Muscle layer of duodenum (tissue), 2 donors: ENCODE measurements around the gene ADGRL3.

Experiments
- H3K27ac ChIP-seq: one replicate; pipeline ENCODE4 v1.7.0; 2013; ENCODE audit warnings: mild to moderate bottlenecking, low read length
- H3K27me3 ChIP-seq: one replicate; pipeline ENCODE4 v1.7.0; 2013; ENCODE audit warnings: low read depth, mild to moderate bottlenecking, control low read depth, low read length
- H3K36me3 ChIP-seq, 2 donors: one replicate each; pipeline ENCODE4 v1.7.0; 2013; ENCODE audit warnings: low read length in 2 of 2, control low read depth in 1 of 2, mild to moderate bottlenecking in 1 of 2; ENCODE audit not compliant: insufficient read depth in 2 of 2, control insufficient read depth in 1 of 2
- H3K4me1 ChIP-seq, 2 donors: one replicate each; pipeline ENCODE4 v1.7.0; 2013; ENCODE audit warnings: low read length in 2 of 2, mild to moderate bottlenecking in 2 of 2, control low read depth in 1 of 2, moderate library complexity in 1 of 2; ENCODE audit not compliant: insufficient read depth in 2 of 2, control insufficient read depth in 1 of 2
- H3K4me3 ChIP-seq, 2 donors: one replicate each; pipeline ENCODE4 v1.7.0; 2013; ENCODE audit warnings: low read length in 2 of 2, low read depth in 1 of 2, mild to moderate bottlenecking in 1 of 2
- H3K9me3 ChIP-seq, 2 donors: one replicate each; pipeline ENCODE4 v1.7.0; 2013; ENCODE audit warnings: low read length in 2 of 2, control low read depth in 1 of 2, mild to moderate bottlenecking in 1 of 2; ENCODE audit not compliant: control insufficient read depth in 1 of 2
- donor health status: healthy.

Gene ADGRL3

GRCh38 chr4:61882381-61882780 is 682.3 kb downstream of the ADGRL3 start:
- Histone ChIP-seq H3K36me3 (no peaks in the 10 kb centered on the region), H3K4me1 (no peaks in the 10 kb centered on the region), H3K4me3 (no peak overlapping the region), H3K9me3 (no peaks in the 10 kb centered on the region), H3K27ac (no peak overlapping the region), H3K27me3 (no peaks in the 10 kb centered on the region)

GRCh38 chr4:61886131-61886530 is 686.0 kb downstream of the ADGRL3 start:
- no peaks in the 10 kb centered on the region for H3K4me1 ChIP-seq
- H3K4me3 ChIP-seq: peak overlapping the region in 1 of 2 donors; percentile 48
- H3K9me3 ChIP-seq: no peaks in the 10 kb centered on the region
- no peak overlapping the region for H3K27ac ChIP-seq
- no peaks in the 10 kb centered on the region for H3K27me3 ChIP-seq
- no peaks in the 10 kb centered on the region for H3K36me3 ChIP-seq

GRCh38 chr4:61889117-61889516 is 689.0 kb downstream of the ADGRL3 start:
- Histone ChIP-seq H3K9me3 (no peaks in the 10 kb centered on the region), H3K27me3 (no peaks in the 10 kb centered on the region), H3K36me3 (no peaks in the 10 kb centered on the region), H3K27ac (no peak overlapping the region), H3K4me1 (no peaks in the 10 kb centered on the region), H3K4me3 (no peak overlapping the region)

- no peak overlapping the region for H3K4me3 ChIP-seq
- H3K9me3 ChIP-seq: no peaks in the 10 kb centered on the region
- H3K27ac ChIP-seq: no peak overlapping the region
- no peaks in the 10 kb centered on the region for H3K27me3 ChIP-seq
- H3K36me3 ChIP-seq: no peaks in the 10 kb centered on the region
- H3K4me1 ChIP-seq: no peaks in the 10 kb centered on the region
Measured at GRCh38 chr4:61890321-61890720, 690.2 kb downstream of the ADGRL3 start.

GRCh38 chr4:61891953-61892352 is 691.8 kb downstream of the ADGRL3 start:
- Histone ChIP-seq H3K27ac (no peak overlapping the region), H3K36me3 (no peaks in the 10 kb centered on the region), H3K9me3 (no peaks in the 10 kb centered on the region), H3K4me3 (no peak overlapping the region), H3K27me3 (no peaks in the 10 kb centered on the region), H3K4me1 (no peaks in the 10 kb centered on the region)

- no peak overlapping the region for H3K27ac ChIP-seq
Measured at GRCh38 chr4:61896634-61897033, 696.5 kb downstream of the ADGRL3 start.

GRCh38 chr4:61909031-61909430 is 708.9 kb downstream of the ADGRL3 start:
- H3K27ac ChIP-seq: no peak overlapping the region
- H3K27me3 ChIP-seq: no peaks in the 10 kb centered on the region
- H3K9me3 ChIP-seq: no peaks in the 10 kb centered on the region
- H3K4me1 ChIP-seq: peaks cover 0 to 3% of the 10 kb centered on the region in 2 donors
- no peaks in the 10 kb centered on the region for H3K36me3 ChIP-seq
- H3K4me3 ChIP-seq: no peak overlapping the region

More at GRCh38 chr4:61896634-61897033, 696.5 kb downstream of the ADGRL3 start:
- no peaks in the 10 kb centered on the region for H3K27me3 ChIP-seq
- H3K9me3 ChIP-seq: no peaks in the 10 kb centered on the region
- no peaks in the 10 kb centered on the region for H3K4me1 ChIP-seq
- H3K4me3 ChIP-seq: no peak overlapping the region
- no peaks in the 10 kb centered on the region for H3K36me3 ChIP-seq

- no peak overlapping the region for H3K27ac ChIP-seq
- no peaks in the 10 kb centered on the region for H3K36me3 ChIP-seq
- no peak overlapping the region for H3K4me3 ChIP-seq
- peaks cover 0 to 3% of the 10 kb centered on the region in 2 donors for H3K4me1 ChIP-seq
- no peaks in the 10 kb centered on the region for H3K9me3 ChIP-seq
- no peaks in the 10 kb centered on the region for H3K27me3 ChIP-seq
Measured at GRCh38 chr4:61911313-61911756, 711.2 kb downstream of the ADGRL3 start.

GRCh38 chr4:61913619-61914018 is 713.5 kb downstream of the ADGRL3 start:
- Histone ChIP-seq H3K9me3 (no peaks in the 10 kb centered on the region), H3K27ac (no peak overlapping the region), H3K4me1 (peaks cover 0 to 3% of the 10 kb centered on the region in 2 donors), H3K27me3 (no peaks in the 10 kb centered on the region), H3K36me3 (no peaks in the 10 kb centered on the region), H3K4me3 (no peak overlapping the region)

- Histone ChIP-seq H3K27ac (no peak overlapping the region), H3K36me3 (no peaks in the 10 kb centered on the region), H3K27me3 (no peaks in the 10 kb centered on the region), H3K9me3 (no peaks in the 10 kb centered on the region), H3K4me3 (no peak overlapping the region), H3K4me1 (peaks cover 0 to 3% of the 10 kb centered on the region in 2 donors)
Measured at GRCh38 chr4:61915501-61915900, 715.4 kb downstream of the ADGRL3 start.

- Histone ChIP-seq H3K4me3 (no peak overlapping the region), H3K4me1 (no peaks in the 10 kb centered on the region), H3K27ac (no peak overlapping the region)
Measured at GRCh38 chr4:61918507-61918906, 718.4 kb downstream of the ADGRL3 start.

GRCh38 chr4:61918987-61919386 is 718.9 kb downstream of the ADGRL3 start:
- Histone ChIP-seq H3K27ac (no peak overlapping the region), H3K27me3 (no peaks in the 10 kb centered on the region), H3K36me3 (no peaks in the 10 kb centered on the region), H3K4me3 (no peak overlapping the region), H3K4me1 (no peaks in the 10 kb centered on the region), H3K9me3 (no peaks in the 10 kb centered on the region)

More at GRCh38 chr4:61918507-61918906, 718.4 kb downstream of the ADGRL3 start:
- Histone ChIP-seq H3K27me3 (no peaks in the 10 kb centered on the region), H3K9me3 (no peaks in the 10 kb centered on the region), H3K36me3 (no peaks in the 10 kb centered on the region)
